K562 (cell line): ENCODE data around the gene ZFP64. TPM values are rescaled to one million over a fixed set of nuclear protein-coding genes. Genes with fewer than 3 reads are reported as not detected.

Experiments used
- ATAC-seq: fragments of 200-7000 bp; cut with Tn5 transposase; 3 replicates; pipeline ENCODE4 v1.9.1; 2020; ENCODE audit warnings: moderate library complexity
- BruUV-seq: library from RNA; stranded (reverse); fragments of 400-500 nt; replicated peaks from 2 replicates; lab custom pipeline; 2021; lab: Mats Ljungman, UMichigan
- CTCF ChIA-PET: fragments of 300-600 bp; formaldehyde crosslinking; extraction: SDS; loops from one replicate; lab custom pipeline; 2021; ENCODE audit warnings: low intra/inter-chr PET ratio; lab: Yijun Ruan, JAX
- POLR2A ChIA-PET: fragments of 300-600, 350-650 bp; sonication (Branson Sonifier 250); formaldehyde crosslinking; extraction: SDS; loops from one replicate; lab custom pipeline; 2021; ENCODE audit warnings: antibody characterized with exemption, inconsistent platforms; lab: Yijun Ruan, JAX
- DNase-seq, 4 experiments: peaks; one replicate each; pipeline versions ENCODE4 v3.0.0 to v3.0.0-alpha.2; 2011 to 2018; ENCODE audit warnings: low spot score in 3 of 4, mixed read lengths in 3 of 4; ENCODE audit errors: extremely low read depth in 1 of 4
- FAIRE-seq: peaks from 2 replicates; lab custom pipeline; 2011; peaks lifted over from hg19 to GRCh38; lab: Jason Lieb, UNC
- H2AFZ ChIP-seq: 2 replicates; pipeline ENCODE4 v1.6.0; 2011; ENCODE audit warnings: low read depth, low read length, control low read depth, inconsistent platforms
- H3K27ac ChIP-seq: fragments of 200-600 bp; 3 replicates; pipeline ENCODE4 v1.8.0; 2011; ENCODE audit warnings: low read depth, mild to moderate bottlenecking, control low read depth, inconsistent platforms, low read length, moderate library complexity, mixed read lengths; ENCODE audit errors: extremely low read depth
- H3K27me3 ChIP-seq, 2 experiments: fragments of 300-600 bp in 1 of 2; 2 replicates in 1 of 2; 3 replicates in 1 of 2; pipeline versions ENCODE4 v1.6.0 to v1.8.0; 2011; ENCODE audit warnings: inconsistent platforms in 2 of 2, low read length in 2 of 2, mild to moderate bottlenecking in 1 of 2, mixed read lengths in 1 of 2, moderate library complexity in 1 of 2; ENCODE audit not compliant: control insufficient read depth in 2 of 2, insufficient read depth in 2 of 2
- H3K36me3 ChIP-seq: fragments of 300-600 bp; 3 replicates; pipeline ENCODE4 v1.8.0; 2011; ENCODE audit warnings: mild to moderate bottlenecking, low read length, inconsistent platforms; ENCODE audit not compliant: control insufficient read depth, insufficient read depth
- H3K4me1 ChIP-seq, 2 experiments: fragments of 200-600 bp in 1 of 2; replicated peaks in 1 of 2; 2 replicates in 1 of 2; 3 replicates in 1 of 2; pipeline versions ENCODE4 v1.5.1 to v1.8.0; 2011; ENCODE audit warnings: inconsistent platforms in 2 of 2, low read length in 2 of 2, mild to moderate bottlenecking in 1 of 2, mixed read lengths in 1 of 2, moderate library complexity in 1 of 2; ENCODE audit not compliant: control insufficient read depth in 2 of 2, insufficient read depth in 2 of 2
- H3K4me2 ChIP-seq: 2 replicates; pipeline ENCODE4 v1.6.1; 2011; ENCODE audit warnings: low read length, control low read depth, inconsistent platforms, mixed read lengths; ENCODE audit not compliant: insufficient read depth
- H3K4me3 ChIP-seq: fragments of 200-600 bp; sonication (generic), shearing (Covaris generic); 2 replicates; pipeline ENCODE4 v1.5.1; 2016; ENCODE audit warnings: control low read depth, inconsistent platforms
- H3K79me2 ChIP-seq: fragments of 200-600 bp; 3 replicates; pipeline ENCODE4 v1.8.0; 2011; ENCODE audit warnings: low read length, inconsistent platforms; ENCODE audit not compliant: control insufficient read depth, insufficient read depth
- H3K9ac ChIP-seq, 2 experiments: 2 replicates each; pipeline versions ENCODE4 v1.6.0 to v1.6.1; 2011; ENCODE audit warnings: low read depth in 2 of 2, low read length in 2 of 2, control low read depth in 1 of 2, inconsistent platforms in 1 of 2, mild to moderate bottlenecking in 1 of 2, mixed read lengths in 1 of 2; ENCODE audit not compliant: insufficient read depth in 1 of 2
- H3K9me1 ChIP-seq: one replicate; pipeline ENCODE4 v1.6.0; 2011; ENCODE audit warnings: inconsistent platforms, mild to moderate bottlenecking, low read length, moderate library complexity; ENCODE audit not compliant: control insufficient read depth, insufficient read depth
- H3K9me3 ChIP-seq: replicated peaks from 2 replicates; pipeline ENCODE4 v1.5.1; 2011; ENCODE audit warnings: low read depth, low read length, inconsistent platforms; ENCODE audit not compliant: control insufficient read depth, insufficient read depth
- H4K20me1 ChIP-seq: replicated peaks from 2 replicates; pipeline ENCODE4 v1.6.1; 2011; ENCODE audit warnings: low read length, inconsistent platforms, mixed read lengths; ENCODE audit not compliant: control insufficient read depth, insufficient read depth
- HMG20A ChIP-seq: fragments of 450-650 bp; formaldehyde crosslinking; conservative IDR thresholded peaks from 2 replicates; pipeline ENCODE4 v1.4.0; 2020; ENCODE audit warnings: mild to moderate bottlenecking, mixed read lengths
- MTA3 ChIP-seq: fragments of 450-650 bp; formaldehyde crosslinking; IDR thresholded peaks from 2 replicates; pipeline ENCODE4 v1.6.1; 2017; ENCODE audit warnings: mild to moderate bottlenecking, borderline replicate concordance
- NFRKB ChIP-seq: fragments of 450-650 bp; IDR thresholded peaks from 2 replicates; pipeline ENCODE4 v1.6.1; 2016; ENCODE audit warnings: low read depth
- NR2C1 ChIP-seq, 2 experiments: fragments of 450-650 bp; IDR thresholded peaks; 2 replicates each; pipeline ENCODE4 v1.6.1; 2017; ENCODE audit warnings: mild to moderate bottlenecking in 2 of 2, antibody characterized with exemption in 1 of 2, inconsistent platforms in 1 of 2, missing compliant biosample characterization in 1 of 2, missing genetic modification characterization in 1 of 2
- SPI1 ChIP-seq: IDR thresholded peaks from 2 replicates; pipeline ENCODE4 v1.6.1; 2011; ENCODE audit warnings: low read depth, low read length, control low read depth, borderline replicate concordance
- TCF15 ChIP-seq: fragments of 250-450 bp; sonication (Bioruptor Pico); IDR thresholded peaks from 2 replicates; pipeline ENCODE4 v1.8.0; 2022; ENCODE audit warnings: moderate library complexity, mild to moderate bottlenecking, inconsistent platforms
- ZNF592 ChIP-seq: fragments of 450-650 bp; IDR thresholded peaks from 2 replicates; pipeline ENCODE4 v1.6.1; 2017; ENCODE audit warnings: antibody characterized with exemption, mild to moderate bottlenecking
- WGBS: fragments of 100-300 bp; shearing (Covaris generic); methylation state at CpG from one replicate; pipeline ENCODE4 v1.1.6; 2016; ENCODE audit warnings: low coverage, mixed read lengths; ENCODE audit not compliant: insufficient coverage; ENCODE audit errors: missing lambda C conversion rate; 5-methylcytosine and 5-hydroxymethylcytosine counted together
- in situ Hi-C: fragments of 300-500 bp; cut with MboI; formaldehyde crosslinking; loops from 4 replicates; pipeline ENCODE4 v1.15.0; 2018; ENCODE audit warnings: inconsistent platforms, mixed read lengths
- intact Hi-C: fragments of 100-400 bp; cut with micrococcal nuclease; formaldehyde crosslinking; loops from 2 replicates; pipeline ENCODE4 v1.14.2; 2022
- polyA plus RNA-seq, 8 experiments: library from polyadenylated mRNA; depleted of rRNA in 4 of 8; stranded (reverse) in 5 of 8; unstranded in 3 of 8; fragments of >200 nt; fragmentation: Nextera tagmentation in 2 of 8; fragmentation: Illumina TruSeq in 1 of 8; extraction: Ambion mirVana in 2 of 8; extraction: Trizol in 1 of 8; gene quantifications; 2 replicates each; pipeline versions ENCODE4 v1.2.1 to v1.2.3, GENCODE V29; 2011 to 2014; ENCODE audit warnings: inconsistent platforms in 1 of 8, missing spikeins in 1 of 8
- total RNA-seq, 7 experiments: library from RNA; depleted of rRNA in 6 of 7; stranded (reverse); fragments of >200 nt in 6 of 7; fragmentation: Illumina TruSeq in 2 of 7; extraction: Trizol in 2 of 7; gene quantifications; 2 replicates each; pipeline versions ENCODE4 v1.2.1 to v1.2.3, GENCODE V29; 2011 to 2021; ENCODE audit warnings: low replicate concordance in 1 of 7

ZFP64 gene
- total and polyA plus RNA-seq, 9 of the 15 experiments (the other 6 are each of a cell fraction or from before 2014, with no cell fraction given), result 1.4 to 13.4 (median 7.0) TPM

DNA sequence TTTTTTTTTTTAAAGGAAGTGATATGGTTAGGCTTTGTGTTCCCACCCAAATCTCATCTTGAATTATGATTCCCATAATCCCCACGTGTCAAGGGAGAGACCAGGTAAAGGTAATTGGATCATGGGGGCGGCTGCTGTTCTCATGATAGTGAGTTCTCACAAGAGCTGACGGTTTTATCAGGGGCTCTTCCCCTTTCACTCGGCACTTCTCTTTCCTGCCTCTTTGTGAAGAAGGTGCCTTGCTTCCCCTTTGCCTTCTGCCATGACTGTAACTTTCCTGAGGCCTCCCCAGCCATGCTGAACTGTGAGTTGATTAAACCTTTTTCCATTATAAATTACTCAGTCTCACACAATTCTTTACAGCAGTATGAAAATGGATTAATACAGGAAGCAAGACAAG lies 64.3 kb downstream of the ZFP64 start:
- H3K27ac ChIP-seq, result no peak overlapping the region
- DNase-seq (no peak), ATAC-seq (no peak), FAIRE-seq (no peak)
- no peaks in the 10 kb centered on the region for H3K4me1 ChIP-seq
- ChIA-PET CTCF (no interaction called here), POLR2A (no interaction called here)
- H3K27me3 ChIP-seq, result peaks cover 0 to 6% of the 10 kb centered on the region in 2 experiments; a peak in 2 of 5 replicates
- H3K4me2 ChIP-seq, result no peak overlapping the region
- H4K20me1 ChIP-seq, result no peaks in the 10 kb centered on the region
- 5% methylated on average over 4 of the region's 4 CpGs for WGBS
- no peak overlapping the region for H3K4me3 ChIP-seq
- no peaks in the 10 kb centered on the region for H3K9me3 ChIP-seq
- TF ChIP-seq SPI1 (peak; percentile 53; the same call in 1 of the 2 replicates), NR2C1 (IDR thresholded peaks at IDR 0.05) (no peak), NR2C1 (tag; IDR thresholded peaks at IDR 0.05) (no peak)
- H3K79me2 ChIP-seq, result no peaks in the 10 kb centered on the region
- H3K36me3 ChIP-seq, result no peaks in the 10 kb centered on the region
- in situ Hi-C loops (no loop called here), intact Hi-C loops (loop anchor here (10.0 kb wide), 1 partner anchor 87 kb away; no protein-coding TSS in a partner anchor)
- BruUV-seq, result no TSS peak
- H3K9me1 ChIP-seq, result no peaks in the 10 kb centered on the region
- no peak overlapping the region for H2AFZ ChIP-seq
- no peak overlapping the region for H3K9ac ChIP-seq

DNA sequence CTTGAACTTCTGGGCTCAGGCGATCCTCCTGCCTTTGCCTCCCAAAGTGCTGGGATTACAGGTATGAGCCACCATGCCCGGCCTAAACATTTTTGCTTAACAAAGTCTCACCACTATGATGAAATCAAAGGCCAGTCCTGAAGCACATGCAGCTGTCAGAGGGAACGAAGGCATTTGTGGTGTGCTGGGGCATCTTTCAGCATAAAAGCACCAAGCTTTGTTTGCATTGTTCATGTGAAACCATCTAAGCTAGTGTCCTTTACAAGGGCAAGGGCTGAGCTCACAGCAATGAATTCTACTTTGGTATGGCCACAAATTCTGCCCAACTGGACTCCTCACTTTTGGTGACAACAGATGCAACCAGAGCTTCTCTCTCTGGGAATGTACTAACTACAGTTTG lies 66.8 kb downstream of the ZFP64 start:
- TF ChIP-seq ZNF592 (no peak), HMG20A (CRISPR knock-in tag) (no peak), NFRKB (no peak), TCF15 (CRISPR knock-in tag) (no peak), MTA3 (no peak)
- FAIRE-seq (no peak), DNase-seq (no peak), ATAC-seq (no peak)
- in situ Hi-C loops (no loop called here), intact Hi-C loops (loop anchor here (10.0 kb wide), 1 partner anchor 90 kb away; no protein-coding TSS in a partner anchor)
- no TSS peak for BruUV-seq
- H3K36me3 ChIP-seq, result no peaks in the 10 kb centered on the region
- no peaks in the 10 kb centered on the region for H3K79me2 ChIP-seq
- H3K27me3 ChIP-seq, result peaks cover 0 to 2% of the 10 kb centered on the region in 2 experiments; a peak in 2 of 5 replicates
- H4K20me1 ChIP-seq, result no peaks in the 10 kb centered on the region
- CTCF ChIA-PET, result no interaction called here
- H2AFZ ChIP-seq, result no peak overlapping the region
- no peaks in the 10 kb centered on the region for H3K9me3 ChIP-seq
- POLR2A ChIA-PET, result no interaction called here
- H3K27ac ChIP-seq, result no peak overlapping the region
- no peaks in the 10 kb centered on the region for H3K4me1 ChIP-seq
- H3K4me2 ChIP-seq, result no peak overlapping the region
- WGBS, result 0% methylated on average over 3 of the region's 3 CpGs
- H3K4me3 ChIP-seq, result no peak overlapping the region
- no peak overlapping the region for H3K9ac ChIP-seq
- no peaks in the 10 kb centered on the region for H3K9me1 ChIP-seq
